ENCODE measurements around the gene FBXO40. TPM values are rescaled to one million over a fixed set of nuclear protein-coding genes. Genes with fewer than 3 reads are reported as not detected.

FBXO40 gene
- total and polyA plus RNA-seq, 4 donors: 0.05 to 0.08 TPM; not detected in 2

DNA sequence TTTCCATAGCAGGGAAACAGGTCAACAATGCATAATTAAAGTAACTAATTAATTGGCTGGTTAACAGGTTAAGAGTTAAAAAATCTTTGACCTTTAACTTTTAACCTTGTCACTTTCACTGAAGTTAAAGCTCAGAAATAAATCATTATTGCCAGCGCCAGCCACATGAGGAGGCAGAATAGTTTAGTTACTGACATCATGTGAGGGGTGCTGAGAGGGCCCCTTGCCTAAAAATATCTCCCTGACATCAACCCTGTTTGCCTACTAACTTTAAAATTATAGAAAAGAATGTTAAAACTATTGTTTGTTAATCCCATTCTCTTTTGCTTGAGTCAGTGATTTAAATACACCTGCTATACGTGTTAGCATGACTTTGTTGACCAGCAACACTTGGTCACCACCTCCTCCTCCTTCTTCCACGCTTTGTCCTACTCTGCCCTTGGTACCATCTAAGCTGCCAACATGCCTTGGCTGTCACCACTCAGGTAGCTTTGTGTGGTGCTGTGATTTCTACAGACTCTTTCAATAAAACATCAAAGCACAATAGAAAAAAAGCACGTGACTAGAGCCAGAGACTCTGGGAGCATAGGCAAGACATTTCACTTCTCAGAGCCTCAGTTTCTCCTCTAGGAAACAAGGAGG lies 2.7 kb downstream of the FBXO40 start:
- Histone ChIP-seq H3K4me3 (ENCODE audit: low read depth in 1 of 3, low read length in 3 of 3) (no peak overlapping the region), H3K9me3 (ENCODE audit: control insufficient read depth in 4 of 4, low read length in 3 of 4) (no peaks in the 10 kb centered on the region), H3K27ac (ENCODE audit: low read depth in 1 of 2, low read length in 2 of 2) (no peak overlapping the region), H3K9ac (ENCODE audit: low read depth in 1 of 2, low read length in 2 of 2) (no peak overlapping the region), H3K27me3 (ENCODE audit: control insufficient read depth in 4 of 4, insufficient read depth in 4 of 4, low read length in 3 of 4) (no peaks in the 10 kb centered on the region), H3K36me3 (ENCODE audit: control insufficient read depth in 4 of 4, insufficient read depth in 3 of 4, low read depth in 1 of 4, low read length in 3 of 4) (no peaks in the 10 kb centered on the region), H3K4me1 (ENCODE audit: control insufficient read depth in 4 of 4, insufficient read depth in 4 of 4, low read length in 3 of 4) (peaks cover 5 to 24% (median 22%) of the 10 kb centered on the region in 4 donors)
- TF ChIP-seq, protein P1, sequence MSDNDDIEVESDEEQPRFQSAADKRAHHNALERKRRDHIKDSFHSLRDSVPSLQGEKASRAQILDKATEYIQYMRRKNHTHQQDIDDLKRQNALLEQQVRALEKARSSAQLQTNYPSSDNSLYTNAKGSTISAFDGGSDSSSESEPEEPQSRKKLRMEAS (IDR thresholded peaks at IDR 0.05): no peak
- TF ChIP-seq, protein P2, sequence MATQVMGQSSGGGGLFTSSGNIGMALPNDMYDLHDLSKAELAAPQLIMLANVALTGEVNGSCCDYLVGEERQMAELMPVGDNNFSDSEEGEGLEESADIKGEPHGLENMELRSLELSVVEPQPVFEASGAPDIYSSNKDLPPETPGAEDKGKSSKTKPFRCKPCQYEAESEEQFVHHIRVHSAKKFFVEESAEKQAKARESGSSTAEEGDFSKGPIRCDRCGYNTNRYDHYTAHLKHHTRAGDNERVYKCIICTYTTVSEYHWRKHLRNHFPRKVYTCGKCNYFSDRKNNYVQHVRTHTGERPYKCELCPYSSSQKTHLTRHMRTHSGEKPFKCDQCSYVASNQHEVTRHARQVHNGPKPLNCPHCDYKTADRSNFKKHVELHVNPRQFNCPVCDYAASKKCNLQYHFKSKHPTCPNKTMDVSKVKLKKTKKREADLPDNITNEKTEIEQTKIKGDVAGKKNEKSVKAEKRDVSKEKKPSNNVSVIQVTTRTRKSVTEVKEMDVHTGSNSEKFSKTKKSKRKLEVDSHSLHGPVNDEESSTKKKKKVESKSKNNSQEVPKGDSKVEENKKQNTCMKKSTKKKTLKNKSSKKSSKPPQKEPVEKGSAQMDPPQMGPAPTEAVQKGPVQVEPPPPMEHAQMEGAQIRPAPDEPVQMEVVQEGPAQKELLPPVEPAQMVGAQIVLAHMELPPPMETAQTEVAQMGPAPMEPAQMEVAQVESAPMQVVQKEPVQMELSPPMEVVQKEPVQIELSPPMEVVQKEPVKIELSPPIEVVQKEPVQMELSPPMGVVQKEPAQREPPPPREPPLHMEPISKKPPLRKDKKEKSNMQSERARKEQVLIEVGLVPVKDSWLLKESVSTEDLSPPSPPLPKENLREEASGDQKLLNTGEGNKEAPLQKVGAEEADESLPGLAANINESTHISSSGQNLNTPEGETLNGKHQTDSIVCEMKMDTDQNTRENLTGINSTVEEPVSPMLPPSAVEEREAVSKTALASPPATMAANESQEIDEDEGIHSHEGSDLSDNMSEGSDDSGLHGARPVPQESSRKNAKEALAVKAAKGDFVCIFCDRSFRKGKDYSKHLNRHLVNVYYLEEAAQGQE (IDR thresholded peaks at IDR 0.05): no peak
- TF ChIP-seq SP1 (IDR thresholded peaks at IDR 0.05) (no peak), HNF4G (IDR thresholded peaks at IDR 0.05) (no peak), NR2F2 (IDR thresholded peaks at IDR 0.05) (no peak), RAD21 (IDR thresholded peaks at IDR 0.05) (no peak), YY1 (IDR thresholded peaks at IDR 0.05) (no peak), JUND (IDR thresholded peaks at IDR 0.05) (no peak)
- TF ChIP-seq, protein P3, sequence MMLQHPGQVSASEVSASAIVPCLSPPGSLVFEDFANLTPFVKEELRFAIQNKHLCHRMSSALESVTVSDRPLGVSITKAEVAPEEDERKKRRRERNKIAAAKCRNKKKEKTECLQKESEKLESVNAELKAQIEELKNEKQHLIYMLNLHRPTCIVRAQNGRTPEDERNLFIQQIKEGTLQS (IDR thresholded peaks at IDR 0.05): no peak
- no peak for DNase-seq (ENCODE audit: low spot score)
- whole genome bisulfite sequencing: 59% methylated on average over 4 of the region's 4 CpGs

DNA sequence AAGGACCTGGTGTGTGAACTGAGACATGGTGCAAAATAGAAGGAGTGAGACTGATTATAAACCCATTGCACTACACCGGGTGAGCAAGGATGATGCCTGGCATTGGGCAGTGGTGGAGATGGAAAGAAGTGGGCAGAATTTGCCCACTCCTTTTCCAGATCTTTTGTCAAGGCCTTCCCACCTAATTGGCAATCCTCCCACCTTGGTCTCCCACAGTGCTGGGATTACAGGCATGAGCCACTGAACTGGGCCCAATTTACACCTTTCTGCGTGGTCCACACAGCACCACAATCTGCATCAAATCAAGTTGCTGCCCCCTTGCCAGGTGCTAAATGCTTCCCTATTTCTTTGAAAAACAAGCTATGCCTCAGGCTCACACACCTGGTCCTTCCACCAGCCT lies 5.4 kb downstream of the FBXO40 start:
- Histone ChIP-seq H3K4me3 (ENCODE audit: low read depth in 1 of 3, low read length in 3 of 3) (no peak overlapping the region), H3K36me3 (ENCODE audit: control insufficient read depth in 4 of 4, insufficient read depth in 3 of 4, low read depth in 1 of 4, low read length in 3 of 4) (no peaks in the 10 kb centered on the region), H3K9ac (ENCODE audit: low read depth in 1 of 2, low read length in 2 of 2) (no peak overlapping the region), H3K4me1 (ENCODE audit: control insufficient read depth in 4 of 4, insufficient read depth in 4 of 4, low read length in 3 of 4) (peaks cover 5 to 19% (median 16%) of the 10 kb centered on the region in 4 donors), H3K27me3 (ENCODE audit: control insufficient read depth in 4 of 4, insufficient read depth in 4 of 4, low read length in 3 of 4) (no peaks in the 10 kb centered on the region), H3K27ac (ENCODE audit: low read depth in 1 of 2, low read length in 2 of 2) (no peak overlapping the region), H3K9me3 (ENCODE audit: control insufficient read depth in 4 of 4, low read length in 3 of 4) (no peaks in the 10 kb centered on the region)
- TF ChIP-seq HNF4G (IDR thresholded peaks at IDR 0.05): no peak
- no peak for TF ChIP-seq GABPA (IDR thresholded peaks at IDR 0.05 in 1 of 2, conservative IDR thresholded peaks at IDR 0.05 in 1 of 2)
- no peak for TF ChIP-seq JUND (IDR thresholded peaks at IDR 0.05)
- TF ChIP-seq, protein P1 (IDR thresholded peaks at IDR 0.05): no peak
- TF ChIP-seq NR2F2 (IDR thresholded peaks at IDR 0.05): no peak
- TF ChIP-seq SP1 (IDR thresholded peaks at IDR 0.05): no peak
- no peak for TF ChIP-seq RAD21 (IDR thresholded peaks at IDR 0.05)
- TF ChIP-seq TAF1 (conservative IDR thresholded peaks at IDR 0.05): no peak
- TF ChIP-seq, protein P2 (IDR thresholded peaks at IDR 0.05): no peak
- no peak for TF ChIP-seq EGR1 (IDR thresholded peaks at IDR 0.05; ENCODE audit: low read depth in 2 of 2)
- no peak for TF ChIP-seq RXRA (IDR thresholded peaks at IDR 0.05)
- TF ChIP-seq, protein P3 (IDR thresholded peaks at IDR 0.05): no peak
- TF ChIP-seq, protein P4, sequence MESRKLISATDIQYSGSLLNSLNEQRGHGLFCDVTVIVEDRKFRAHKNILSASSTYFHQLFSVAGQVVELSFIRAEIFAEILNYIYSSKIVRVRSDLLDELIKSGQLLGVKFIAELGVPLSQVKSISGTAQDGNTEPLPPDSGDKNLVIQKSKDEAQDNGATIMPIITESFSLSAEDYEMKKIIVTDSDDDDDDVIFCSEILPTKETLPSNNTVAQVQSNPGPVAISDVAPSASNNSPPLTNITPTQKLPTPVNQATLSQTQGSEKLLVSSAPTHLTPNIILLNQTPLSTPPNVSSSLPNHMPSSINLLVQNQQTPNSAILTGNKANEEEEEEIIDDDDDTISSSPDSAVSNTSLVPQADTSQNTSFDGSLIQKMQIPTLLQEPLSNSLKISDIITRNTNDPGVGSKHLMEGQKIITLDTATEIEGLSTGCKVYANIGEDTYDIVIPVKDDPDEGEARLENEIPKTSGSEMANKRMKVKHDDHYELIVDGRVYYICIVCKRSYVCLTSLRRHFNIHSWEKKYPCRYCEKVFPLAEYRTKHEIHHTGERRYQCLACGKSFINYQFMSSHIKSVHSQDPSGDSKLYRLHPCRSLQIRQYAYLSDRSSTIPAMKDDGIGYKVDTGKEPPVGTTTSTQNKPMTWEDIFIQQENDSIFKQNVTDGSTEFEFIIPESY (IDR thresholded peaks at IDR 0.05): no peak
- no peak for TF ChIP-seq FOXA2 (IDR thresholded peaks at IDR 0.05)
- no peak for TF ChIP-seq FOXA1 (IDR thresholded peaks at IDR 0.05)
- no peak for TF ChIP-seq HNF4A (conservative IDR thresholded peaks at IDR 0.05)
- TF ChIP-seq, protein P5, sequence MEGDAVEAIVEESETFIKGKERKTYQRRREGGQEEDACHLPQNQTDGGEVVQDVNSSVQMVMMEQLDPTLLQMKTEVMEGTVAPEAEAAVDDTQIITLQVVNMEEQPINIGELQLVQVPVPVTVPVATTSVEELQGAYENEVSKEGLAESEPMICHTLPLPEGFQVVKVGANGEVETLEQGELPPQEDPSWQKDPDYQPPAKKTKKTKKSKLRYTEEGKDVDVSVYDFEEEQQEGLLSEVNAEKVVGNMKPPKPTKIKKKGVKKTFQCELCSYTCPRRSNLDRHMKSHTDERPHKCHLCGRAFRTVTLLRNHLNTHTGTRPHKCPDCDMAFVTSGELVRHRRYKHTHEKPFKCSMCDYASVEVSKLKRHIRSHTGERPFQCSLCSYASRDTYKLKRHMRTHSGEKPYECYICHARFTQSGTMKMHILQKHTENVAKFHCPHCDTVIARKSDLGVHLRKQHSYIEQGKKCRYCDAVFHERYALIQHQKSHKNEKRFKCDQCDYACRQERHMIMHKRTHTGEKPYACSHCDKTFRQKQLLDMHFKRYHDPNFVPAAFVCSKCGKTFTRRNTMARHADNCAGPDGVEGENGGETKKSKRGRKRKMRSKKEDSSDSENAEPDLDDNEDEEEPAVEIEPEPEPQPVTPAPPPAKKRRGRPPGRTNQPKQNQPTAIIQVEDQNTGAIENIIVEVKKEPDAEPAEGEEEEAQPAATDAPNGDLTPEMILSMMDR (IDR thresholded peaks at IDR 0.05; ENCODE audit: low read depth, low read length, missing input control): no peak
- no peak for TF ChIP-seq YY1 (IDR thresholded peaks at IDR 0.05)
- no peak for DNase-seq (ENCODE audit: low spot score)
- WGBS: 96% methylated on average over 2 of the region's 2 CpGs
